NCI-H345 treated with DMSO at 0.1 percent for 48 hours (cell line): ENCODE data around the gene HMCES.

ENCODE experiments used
- DNase-seq: peaks from one replicate; lab custom pipeline; 2025; ENCODE audit not compliant: unreplicated experiment; lab: John Stamatoyannopoulos, UW

HMCES gene, protein sequence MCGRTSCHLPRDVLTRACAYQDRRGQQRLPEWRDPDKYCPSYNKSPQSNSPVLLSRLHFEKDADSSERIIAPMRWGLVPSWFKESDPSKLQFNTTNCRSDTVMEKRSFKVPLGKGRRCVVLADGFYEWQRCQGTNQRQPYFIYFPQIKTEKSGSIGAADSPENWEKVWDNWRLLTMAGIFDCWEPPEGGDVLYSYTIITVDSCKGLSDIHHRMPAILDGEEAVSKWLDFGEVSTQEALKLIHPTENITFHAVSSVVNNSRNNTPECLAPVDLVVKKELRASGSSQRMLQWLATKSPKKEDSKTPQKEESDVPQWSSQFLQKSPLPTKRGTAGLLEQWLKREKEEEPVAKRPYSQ

DNA sequence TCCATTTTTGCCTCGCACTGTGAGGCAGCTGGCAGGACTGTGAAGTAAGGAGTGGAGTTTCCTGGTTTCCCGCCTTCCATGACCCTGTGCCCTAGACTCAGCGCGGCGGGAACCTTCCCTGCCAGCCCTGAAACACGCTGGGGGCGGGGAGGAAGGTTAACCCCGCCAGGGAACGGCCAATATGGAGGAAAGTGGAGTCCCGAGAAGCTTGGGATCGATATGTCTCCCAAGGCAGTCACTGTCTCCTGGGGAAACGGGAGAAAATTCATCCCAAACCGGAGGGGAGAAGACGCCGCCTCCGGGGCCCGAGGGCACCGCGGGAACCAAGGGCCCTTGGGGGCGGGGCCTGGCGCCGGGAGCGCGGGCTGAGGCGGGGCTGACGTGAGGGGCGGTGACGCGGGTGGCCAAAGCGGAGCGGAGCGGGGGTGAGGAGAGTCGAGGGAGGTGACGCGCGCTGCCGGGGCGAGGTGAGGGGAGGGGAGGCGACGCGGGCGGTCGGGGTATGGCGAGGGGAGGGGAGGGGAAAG lies at the start of gene HMCES:
TSS of gene HMCES (plus strand) at position 432 of the 527 bp plus-strand sequence. CDS start 863 bp downstream, outside the sequence.
- peak; percentile 48 for DNase-seq

DNA sequence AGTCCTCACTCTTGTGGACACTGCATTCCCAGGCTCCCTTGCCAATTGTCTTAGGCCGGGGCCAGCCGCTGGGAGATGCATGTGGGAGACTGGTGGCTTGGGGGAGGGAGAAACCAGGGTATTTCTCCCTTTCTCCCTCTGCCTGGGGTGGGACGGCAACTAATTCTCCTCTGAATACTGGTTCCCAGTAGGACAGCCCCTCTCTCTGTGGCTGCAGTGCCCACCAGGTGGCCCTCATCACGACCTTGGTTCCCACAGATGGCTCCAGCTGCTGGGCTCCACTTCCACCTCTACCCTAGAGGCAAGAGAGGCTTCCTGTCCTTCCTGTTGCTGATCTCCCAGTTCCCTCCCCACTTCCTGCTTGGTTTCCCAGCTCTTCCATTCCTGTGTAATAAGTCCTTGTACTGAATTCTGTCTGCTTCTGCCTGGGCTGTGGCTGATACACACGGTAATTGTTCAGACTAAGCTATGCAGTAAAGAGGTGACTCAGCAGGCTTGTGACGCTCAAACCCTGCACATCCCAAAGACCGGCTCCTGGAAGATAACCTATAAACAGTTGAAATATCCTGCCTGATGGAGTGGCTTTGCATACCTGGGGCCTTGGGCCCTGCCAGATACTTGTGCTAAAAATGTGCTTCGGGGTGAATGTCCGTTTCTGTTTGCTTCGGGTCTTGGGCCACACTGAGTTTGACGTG lies 49.6 kb upstream of the HMCES start:
- no peak for DNase-seq

DNA sequence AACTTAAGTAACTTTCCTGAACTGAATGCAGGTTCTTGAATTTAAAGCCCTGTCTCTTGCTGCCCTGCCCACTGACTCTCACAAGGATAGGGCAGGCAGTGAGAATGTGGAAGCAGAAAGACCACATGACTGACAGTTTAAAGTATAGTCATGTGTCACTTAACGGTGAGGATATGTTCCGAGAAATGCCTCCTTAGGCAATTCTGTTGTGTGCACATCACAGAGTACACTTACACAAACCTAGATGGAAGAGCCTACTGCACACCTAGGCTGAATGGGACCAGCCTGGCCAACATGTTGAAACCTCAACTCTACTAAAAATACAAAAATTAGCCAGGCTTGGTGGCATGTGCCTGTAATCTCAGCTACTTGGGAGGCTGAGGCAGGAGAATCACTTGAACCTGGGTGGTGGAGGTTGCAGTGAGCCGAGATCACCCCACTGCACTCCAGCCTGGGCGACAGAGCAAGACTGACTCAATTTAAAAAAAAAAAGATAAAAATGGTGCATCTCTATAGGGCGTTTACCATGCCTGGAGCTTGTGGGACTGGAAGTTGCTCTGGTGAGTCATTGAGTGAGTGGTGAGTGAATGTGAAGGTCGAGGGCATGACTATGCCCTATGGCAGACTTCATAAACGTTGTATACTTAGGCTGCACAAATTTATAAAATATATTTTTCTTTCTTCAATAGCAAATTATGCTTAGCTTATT lies 48.2 kb upstream of the HMCES start:
- no peak for DNase-seq

DNA sequence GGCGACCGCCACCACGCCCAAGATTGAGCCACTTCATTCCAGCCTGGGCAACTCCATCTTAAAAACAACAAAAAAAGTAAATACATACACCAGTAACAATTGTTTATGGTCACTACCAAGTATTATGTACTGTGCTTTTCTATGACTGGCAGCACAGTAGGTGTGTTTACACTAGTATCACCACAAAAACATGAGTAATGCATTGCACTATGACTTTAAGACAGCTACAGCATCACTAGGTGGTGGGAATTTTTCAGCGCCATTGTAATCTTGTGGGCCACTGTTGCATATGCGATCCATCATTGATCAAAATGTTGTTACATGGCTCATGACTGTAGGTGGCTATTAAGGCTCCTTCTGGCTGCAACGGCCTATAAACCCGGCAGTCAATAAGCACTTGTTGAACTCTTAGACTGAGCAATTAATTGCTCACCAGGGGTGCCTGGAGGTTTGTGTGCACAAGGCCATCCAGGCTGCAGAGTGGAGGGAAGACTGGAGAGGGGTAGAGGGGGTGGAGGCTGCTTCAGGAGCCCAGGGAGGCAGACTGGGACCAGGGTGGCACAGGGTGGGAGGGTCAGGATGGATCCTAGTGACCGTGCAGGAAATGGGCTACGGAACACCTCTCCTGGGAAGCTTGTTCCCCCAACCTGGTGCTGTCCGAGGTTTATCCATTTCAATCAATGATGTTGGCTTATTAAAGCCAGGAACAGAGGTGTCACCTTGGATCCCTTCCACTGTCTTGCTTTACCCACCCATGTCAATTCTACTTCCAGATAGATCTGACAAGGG lies 47.1 kb upstream of the HMCES start:
- no peak for DNase-seq

DNA sequence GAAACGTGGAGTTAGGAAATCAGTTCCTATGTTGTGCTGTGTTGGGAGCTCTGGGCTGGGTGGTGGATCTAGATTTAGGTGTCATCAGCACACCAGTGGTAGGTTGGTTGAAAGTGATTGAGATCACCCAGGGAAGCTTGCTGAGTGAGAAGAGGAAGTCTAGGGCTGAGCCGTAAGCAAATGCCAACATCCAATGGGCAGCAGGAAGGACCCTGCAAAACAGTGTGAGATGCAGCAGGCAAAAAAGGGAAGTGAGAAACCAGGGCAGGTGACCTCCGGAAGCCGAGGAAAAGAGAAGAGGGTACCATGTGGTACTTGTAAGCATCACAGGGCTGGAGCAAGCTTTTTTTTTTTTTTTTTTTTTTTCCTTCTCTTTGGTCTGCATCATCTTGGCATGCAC lies 45.1 kb upstream of the HMCES start:
- DNase-seq: no peak

DNA sequence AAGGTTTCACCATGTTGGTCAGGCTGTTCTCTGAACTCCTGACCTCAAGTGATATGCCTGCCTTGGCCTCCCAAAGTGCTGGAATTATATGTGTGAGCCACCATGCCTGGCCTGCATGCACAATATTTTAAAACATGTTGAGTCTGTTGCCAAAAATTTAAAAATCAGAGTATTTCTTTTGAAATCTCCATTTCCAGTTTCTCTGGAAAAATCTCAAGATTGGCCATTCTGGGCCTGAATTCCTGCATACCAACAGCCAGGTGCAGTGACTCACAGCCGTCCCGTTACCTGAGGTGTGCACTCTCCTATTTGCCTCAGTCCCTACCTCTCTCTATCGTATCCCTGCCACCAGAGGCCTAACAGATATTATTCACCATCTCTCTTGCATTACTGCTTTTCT lies 44.2 kb upstream of the HMCES start:
- DNase-seq: no peak

DNA sequence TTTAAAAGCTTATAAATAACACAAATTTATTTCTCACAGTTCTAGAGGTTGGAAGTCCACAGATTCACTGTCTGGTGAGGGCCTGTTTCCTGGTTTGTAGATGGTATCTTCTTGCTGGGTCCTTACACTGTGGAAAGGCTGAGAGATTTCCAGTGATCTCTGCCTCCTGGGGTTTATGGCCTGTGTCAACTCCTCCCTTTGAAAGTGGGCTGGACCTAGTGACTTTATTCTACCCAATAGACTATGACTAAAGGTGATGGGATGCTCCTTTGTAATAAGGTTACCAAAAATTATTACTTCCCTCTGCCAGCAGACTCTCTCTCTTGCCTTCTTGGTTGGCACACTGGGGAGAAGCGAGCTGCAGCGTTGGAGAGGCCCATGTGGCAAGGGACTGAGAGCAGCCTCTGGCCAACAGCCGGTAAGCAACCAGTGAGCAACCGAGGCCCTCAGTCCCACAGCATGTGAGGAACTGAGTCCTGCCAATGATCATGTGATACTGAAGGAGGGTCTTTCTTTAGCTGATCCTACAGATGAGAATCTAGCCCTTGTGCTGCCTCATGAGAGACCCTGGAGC lies 43.2 kb upstream of the HMCES start:
- DNase-seq: no peak

DNA sequence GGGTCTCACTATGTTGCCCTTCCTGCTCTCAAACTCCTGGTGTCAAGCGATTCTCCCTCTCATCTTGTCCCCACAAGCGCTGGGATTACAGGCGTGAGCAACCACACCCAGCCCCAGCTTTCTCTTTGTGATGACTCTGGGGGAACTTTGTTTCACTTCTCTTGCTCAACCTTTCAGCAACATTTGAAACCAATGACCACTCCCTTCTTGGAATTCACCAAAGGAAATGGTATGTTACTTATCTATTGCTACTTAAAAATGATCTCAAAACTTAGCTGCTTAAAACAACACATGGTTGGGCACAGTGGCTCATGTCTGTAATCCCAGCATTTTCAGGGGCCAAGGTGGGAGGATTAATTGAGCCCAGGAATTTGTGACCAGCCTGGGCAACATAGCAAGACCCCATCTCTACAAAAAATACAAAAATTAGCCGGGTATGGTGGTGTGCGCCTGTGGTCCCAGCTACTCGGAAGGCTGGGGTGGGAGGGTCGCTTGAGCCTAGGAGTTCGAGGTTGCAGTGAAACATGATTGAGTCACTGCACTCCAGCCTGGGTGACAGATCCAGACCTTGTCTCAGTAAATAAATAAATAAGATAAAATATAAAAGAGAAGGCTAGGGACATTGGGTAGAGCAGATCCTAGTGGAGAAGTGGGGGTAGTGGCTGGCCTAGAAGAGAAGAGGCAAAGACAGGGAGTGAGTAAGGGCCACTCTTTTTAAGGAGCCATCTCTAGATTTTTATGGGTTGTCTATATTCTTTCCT lies 39.5 kb upstream of the HMCES start:
- no peak for DNase-seq

DNA sequence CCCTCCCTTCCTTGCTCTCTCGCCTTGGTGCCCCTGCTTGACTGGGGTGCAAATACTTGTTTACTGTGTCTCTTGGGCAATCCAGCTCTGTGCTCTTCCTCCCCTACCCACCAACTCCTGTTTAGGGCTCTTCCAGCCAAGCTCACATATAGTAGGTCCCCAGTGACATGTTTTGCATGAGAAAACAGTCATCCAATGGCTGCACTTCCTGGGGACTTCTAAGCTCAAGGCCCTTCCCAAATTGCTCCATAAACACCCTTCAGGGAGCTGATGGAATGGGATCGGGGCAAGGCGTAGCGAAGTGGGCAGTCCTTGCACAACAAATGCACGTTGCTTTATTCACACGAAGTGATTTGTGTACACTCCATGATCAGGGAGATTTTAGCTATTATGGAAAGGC lies 38.7 kb upstream of the HMCES start:
- DNase-seq: no peak

DNA sequence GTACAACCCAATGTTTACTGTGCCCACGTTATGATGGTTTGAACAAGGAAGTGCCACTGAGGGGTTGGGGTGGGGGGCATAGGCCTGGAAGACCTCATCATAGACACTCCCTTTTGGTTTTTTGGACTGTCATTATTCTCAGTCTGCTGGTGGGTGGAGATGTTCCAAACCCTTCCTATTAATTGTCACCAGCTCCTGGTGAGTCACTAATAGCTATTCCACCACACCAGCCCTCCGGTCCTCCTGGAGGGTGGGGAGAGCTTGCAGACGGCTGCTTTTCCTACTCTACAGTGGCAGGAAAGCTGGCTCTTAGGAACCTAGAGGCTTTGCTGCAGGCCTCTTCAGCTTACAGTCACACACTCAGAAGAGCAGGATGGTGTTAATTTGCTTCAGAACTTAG lies 38.2 kb upstream of the HMCES start:
- DNase-seq: no peak

DNA sequence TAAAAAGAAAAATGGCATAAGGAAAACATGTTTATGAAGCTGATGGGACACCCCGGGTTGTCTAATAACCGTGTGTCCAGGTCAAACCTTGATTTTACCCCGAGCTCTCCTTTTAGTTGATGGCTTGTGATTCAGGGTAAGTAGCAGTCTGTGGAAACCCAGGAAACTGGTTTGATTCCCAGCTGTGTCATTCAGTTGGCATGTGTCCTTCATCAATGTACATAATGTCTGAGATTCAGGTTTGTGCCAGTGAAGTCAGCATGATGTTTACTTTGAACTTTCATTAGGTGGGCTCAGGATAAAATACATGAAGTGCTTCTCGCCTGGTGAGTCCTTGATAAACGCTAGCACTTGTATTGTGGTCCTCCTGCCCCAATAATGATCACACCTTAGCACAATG lies 33.5 kb upstream of the HMCES start:
- DNase-seq: no peak

DNA sequence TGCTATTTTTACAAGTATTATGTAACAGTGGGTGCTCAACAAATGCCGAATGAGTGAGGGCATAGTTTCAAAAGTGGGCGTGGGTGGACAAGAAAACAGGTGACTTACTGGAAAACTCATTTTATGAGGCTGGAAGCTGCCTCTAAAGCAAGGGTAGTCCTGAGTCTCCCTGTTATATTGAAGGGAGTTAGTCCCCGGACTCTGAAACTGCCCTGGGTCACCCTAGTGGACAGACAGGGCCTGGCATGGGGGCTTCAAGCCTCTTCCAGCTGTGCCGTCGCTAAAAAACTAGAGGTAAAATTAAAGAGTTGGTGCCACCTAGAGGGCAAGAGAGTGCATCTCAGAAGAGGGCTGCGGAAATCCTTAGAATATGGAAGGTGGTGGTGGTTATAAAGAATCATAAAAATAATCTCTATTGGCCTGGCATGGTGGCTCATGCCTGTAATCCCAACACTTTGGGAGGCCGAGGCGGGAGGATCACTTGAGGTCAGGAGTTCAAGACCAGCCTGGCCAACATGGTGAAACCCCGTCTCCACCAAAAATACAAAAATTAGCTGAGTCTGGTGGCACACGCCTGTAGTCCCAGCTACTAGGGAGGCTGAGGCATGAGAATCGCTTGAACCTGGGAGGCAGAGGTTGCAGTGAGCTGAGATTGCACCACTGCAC lies 32.9 kb upstream of the HMCES start:
- peak; percentile 33 for DNase-seq

DNA sequence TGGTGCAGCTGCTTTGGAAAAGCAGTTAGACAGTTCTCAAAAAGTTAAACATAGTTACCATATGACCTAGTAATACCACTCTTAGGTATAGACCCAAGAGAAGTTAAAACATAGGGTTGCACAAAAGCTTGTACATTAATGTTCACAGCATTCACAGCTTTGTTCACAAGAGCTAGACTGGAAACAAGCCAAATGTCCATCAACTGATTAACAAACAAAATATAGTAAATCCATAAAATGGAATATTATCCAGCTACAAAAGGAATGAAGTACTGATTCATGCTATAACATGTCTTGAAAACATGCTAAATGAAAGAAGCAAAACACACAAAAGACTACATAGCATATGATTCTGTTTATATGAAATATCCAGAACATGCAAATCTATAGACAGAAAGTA lies 32.0 kb upstream of the HMCES start:
- no peak for DNase-seq

DNA sequence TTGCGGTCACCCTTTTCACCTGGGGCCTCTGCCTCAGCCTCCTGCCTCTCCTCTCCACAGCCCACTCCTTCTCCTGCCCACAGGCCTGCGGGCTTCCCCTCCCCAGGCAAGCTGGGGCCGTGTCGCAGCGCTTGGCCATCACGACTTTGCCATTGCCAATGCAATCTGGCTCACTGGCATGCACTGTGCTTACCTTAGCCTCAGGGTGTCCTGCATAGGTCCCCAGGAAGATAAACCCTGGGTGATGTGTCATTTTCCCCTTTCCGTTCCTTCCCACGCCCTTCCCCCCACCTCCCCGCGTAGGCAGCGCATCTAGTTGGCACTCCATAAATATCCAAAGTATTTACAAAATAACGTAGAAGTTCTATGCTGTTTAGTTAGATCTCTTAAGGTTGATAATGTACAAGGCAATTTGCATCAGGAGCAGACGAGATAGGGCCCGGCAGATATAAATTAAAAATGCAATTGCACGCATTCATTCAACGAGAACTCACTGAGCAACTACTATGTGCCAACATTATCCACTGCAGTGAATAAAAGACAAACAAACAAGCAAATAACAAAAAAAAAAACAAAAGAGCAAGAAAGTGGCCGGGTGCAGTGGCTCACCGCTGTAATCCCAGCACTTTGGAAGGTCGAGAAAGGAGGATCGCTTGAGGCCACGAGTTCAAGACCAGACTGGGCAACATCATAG lies 30.2 kb upstream of the HMCES start:
- DNase-seq: no peak

DNA sequence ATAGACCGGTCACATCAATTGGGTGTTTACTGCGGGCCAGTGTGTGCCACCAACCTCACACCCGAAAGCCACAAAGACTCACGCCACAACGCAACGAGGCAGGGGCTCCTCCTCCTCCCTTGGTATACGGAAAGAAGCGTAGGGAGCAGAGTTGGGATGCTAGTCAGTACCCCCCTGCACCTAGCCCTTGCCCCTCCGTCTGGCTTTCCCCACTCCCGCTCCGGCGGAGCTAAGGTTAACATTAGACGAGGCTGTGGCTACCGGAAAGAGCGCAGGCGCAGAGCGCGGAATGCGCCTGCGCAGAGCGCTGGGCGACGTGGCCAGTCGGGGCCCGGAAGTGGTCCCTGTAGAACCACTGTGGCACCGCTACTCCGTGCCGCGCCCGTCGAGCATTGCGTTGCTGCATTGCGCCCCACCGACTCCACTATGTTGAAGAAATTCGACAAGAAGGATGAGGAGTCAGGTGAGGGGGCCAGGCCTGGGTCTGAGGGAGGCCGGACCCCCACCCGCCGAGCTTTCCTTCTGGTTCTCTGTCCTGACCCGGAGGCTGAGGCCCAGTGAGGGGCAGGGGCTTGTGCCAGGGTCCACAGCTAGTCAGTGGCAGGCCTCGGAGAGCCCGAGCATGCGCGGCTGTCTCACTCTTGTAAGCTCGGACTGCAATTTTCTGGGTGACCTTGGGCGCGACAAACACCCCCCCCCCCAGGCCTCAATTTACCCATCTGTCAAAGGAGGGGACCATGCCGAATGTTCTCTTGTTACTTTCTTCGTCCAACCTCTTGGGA lies 29.2 kb upstream of the HMCES start, which contains the start of gene COPG1:
TSS of gene COPG1 (plus strand) at position 323 of the 782 bp plus-strand sequence. CDS start at position 427, 104 bp downstream.
- peak; percentile 36 for DNase-seq

DNA sequence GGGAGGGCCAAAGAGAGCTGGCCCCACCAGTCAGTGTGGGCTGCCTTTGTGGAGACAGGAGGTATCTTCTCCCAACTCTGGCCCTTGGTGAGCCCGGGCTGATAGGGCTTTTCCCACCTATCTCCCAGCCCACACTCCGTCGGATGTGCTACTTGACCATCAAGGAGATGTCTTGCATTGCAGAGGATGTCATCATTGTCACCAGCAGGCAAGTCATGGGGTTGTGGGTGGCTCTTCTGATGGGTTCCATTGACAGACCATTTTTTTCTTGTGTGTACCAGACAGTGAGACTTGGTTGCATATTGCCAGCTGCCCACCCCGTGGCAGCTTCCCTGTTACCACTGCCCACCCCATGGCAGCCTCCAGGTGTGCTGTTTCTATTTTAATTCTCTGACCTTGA lies 25.9 kb upstream of the HMCES start:
- no peak for DNase-seq

DNA sequence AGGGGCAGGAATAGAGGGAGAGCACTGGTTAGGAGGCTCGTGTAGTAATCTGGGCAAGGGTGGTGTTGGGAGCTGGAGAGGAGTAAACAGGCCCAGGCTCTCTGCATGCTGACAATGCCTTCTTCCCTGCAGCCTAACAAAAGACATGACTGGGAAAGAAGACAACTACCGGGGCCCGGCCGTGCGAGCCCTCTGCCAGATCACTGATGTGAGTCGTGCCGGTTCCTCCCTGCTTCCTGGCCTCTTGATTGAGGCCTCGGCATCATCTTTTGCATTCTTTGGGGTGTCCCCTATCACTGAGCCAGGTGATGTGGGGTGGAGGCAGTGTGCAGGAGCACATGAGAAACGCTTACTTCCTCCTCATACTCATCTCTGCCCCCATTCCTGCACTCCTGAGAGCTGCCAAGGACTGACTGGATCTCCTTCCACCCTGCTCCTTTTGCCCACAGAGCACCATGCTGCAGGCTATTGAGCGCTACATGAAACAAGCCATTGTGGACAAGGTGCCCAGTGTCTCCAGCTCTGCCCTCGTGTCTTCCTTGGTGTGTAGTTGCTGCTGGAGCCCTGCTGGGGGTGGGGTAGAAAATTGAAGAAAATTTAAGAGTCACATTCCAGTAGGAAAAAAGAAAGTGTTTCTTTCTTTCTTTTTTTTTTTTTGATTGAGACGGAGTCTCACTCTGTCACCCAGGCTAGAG lies 24.0 kb upstream of the HMCES start:
- DNase-seq: no peak
